SU-DHL-6 (cell line): ENCODE results near the gene AFAP1.

ENCODE experiments used
- H2AFZ ChIP-seq: fragments of 200-600 bp; sonication (generic); 2 replicates; pipeline ENCODE4 v1.6.1; 2014; ENCODE audit warnings: low read depth, mild to moderate bottlenecking, moderate library complexity, mixed read lengths, antibody characterized with exemption, low read length; ENCODE audit not compliant: severe bottlenecking
- H3F3A ChIP-seq: fragments of 200-600 bp; shearing (Covaris generic); 2 replicates; pipeline ENCODE4 v1.6.0; 2016; ENCODE audit warnings: antibody characterized with exemption, mild to moderate bottlenecking; ENCODE audit not compliant: insufficient read depth
- H3K27ac ChIP-seq: fragments of 200-600 bp; sonication (generic); 2 replicates; pipeline ENCODE4 v1.5.1; 2016; ENCODE audit warnings: low read depth, mild to moderate bottlenecking, low read length, moderate library complexity, mixed read lengths
- H3K27me3 ChIP-seq: fragments of 200-600 bp; sonication (generic), shearing (Covaris generic); 2 replicates; pipeline ENCODE4 v1.6.0; 2014; ENCODE audit warnings: mild to moderate bottlenecking, low read length
- H3K36me3 ChIP-seq: fragments of 200-600 bp; sonication (generic); 2 replicates; pipeline ENCODE4 v1.6.1; 2014; ENCODE audit warnings: mild to moderate bottlenecking, low read length, mixed read lengths
- H3K4me2 ChIP-seq: fragments of 300-600, 200-600 bp; shearing (Covaris generic), sonication (generic); 2 replicates; pipeline ENCODE4 v1.6.0; 2014; ENCODE audit warnings: low read length, low read depth, mild to moderate bottlenecking; ENCODE audit not compliant: poor library complexity, severe bottlenecking
- H3K4me3 ChIP-seq: fragments of 200-600 bp; sonication (generic); 2 replicates; pipeline ENCODE4 v1.5.1; 2014; ENCODE audit warnings: antibody characterized with exemption, low read length, mild to moderate bottlenecking, mixed read lengths; ENCODE audit not compliant: insufficient read depth, poor library complexity, severe bottlenecking
- H3K79me2 ChIP-seq: fragments of 200-600 bp; sonication (generic); 2 replicates; pipeline ENCODE4 v1.6.1; 2014; ENCODE audit warnings: mild to moderate bottlenecking, low read length, moderate library complexity; ENCODE audit not compliant: insufficient read depth
- H3K9ac ChIP-seq: fragments of 200-600 bp; sonication (generic); 2 replicates; pipeline ENCODE4 v1.7.0; 2014; ENCODE audit warnings: mild to moderate bottlenecking, low read length
- H3K9me2 ChIP-seq: fragments of 200-600 bp; sonication (generic); replicated peaks from 2 replicates; pipeline ENCODE4 v1.6.1; 2014; ENCODE audit warnings: low read length; ENCODE audit not compliant: insufficient read depth
- H3K9me3 ChIP-seq: fragments of 200-600 bp; sonication (generic); 2 replicates; pipeline ENCODE4 v1.6.1; 2014; ENCODE audit warnings: low read length, mixed read lengths; ENCODE audit not compliant: insufficient read depth
- H4K20me1 ChIP-seq: fragments of 200-600 bp; sonication (generic); 2 replicates; pipeline ENCODE4 v1.6.1; 2014; ENCODE audit warnings: low read depth, mild to moderate bottlenecking, antibody characterized with exemption, low read length, moderate library complexity, mixed read lengths
- EZH2phosphoT487 ChIP-seq: fragments of 200-600 bp; sonication (generic), shearing (Covaris generic); conservative IDR thresholded peaks from 2 replicates; pipeline ENCODE4 v1.6.1; 2018; ENCODE audit warnings: mild to moderate bottlenecking, antibody characterized with exemption, low read length, moderate library complexity, mixed read lengths
- TF ChIP-seq, protein P1 (sequence below): fragments of 200-600 bp; sonication (generic); IDR thresholded peaks from one replicate; pipeline ENCODE4 v1.5.1; 2017; ENCODE audit warnings: antibody characterized with exemption, mild to moderate bottlenecking, low read length, moderate library complexity; ENCODE audit not compliant: insufficient read depth, poor library complexity, severe bottlenecking

Gene AFAP1

DNA sequence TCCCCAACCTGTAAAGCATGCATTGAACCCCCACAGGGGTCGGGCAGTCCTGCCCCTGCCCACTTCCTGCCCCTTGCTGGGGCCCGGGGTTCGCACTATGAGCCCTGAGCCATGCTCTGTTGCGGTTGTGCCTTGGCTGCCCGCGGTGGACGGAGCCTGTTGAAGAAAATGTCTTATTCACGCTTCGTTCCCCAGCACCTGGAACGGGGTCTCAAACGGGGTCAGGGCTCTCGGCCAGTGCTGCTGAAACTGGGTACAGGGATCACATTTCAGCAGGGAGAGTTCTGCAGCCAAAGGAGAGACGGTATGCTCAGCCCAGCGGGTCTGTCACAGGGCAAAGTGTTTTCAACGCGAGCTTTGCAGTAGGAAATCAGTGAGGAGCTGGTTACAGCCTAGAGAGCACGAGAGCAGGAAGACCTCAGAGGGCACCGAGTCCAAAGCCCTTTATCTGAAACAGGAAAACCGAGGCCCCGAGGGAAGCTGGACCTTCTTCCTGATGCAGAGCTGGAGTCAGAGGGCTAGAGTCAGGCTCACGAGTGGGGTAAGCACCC, 46.3 kb upstream of the AFAP1 start:
- Histone ChIP-seq H3K27ac (no peak overlapping the region), H3K4me2 (no peak overlapping the region), H2AFZ (no peak overlapping the region), H3K27me3 (no peaks in the 10 kb centered on the region), H3K4me3 (no peak overlapping the region), H3K36me3 (no peaks in the 10 kb centered on the region), H3K79me2 (no peaks in the 10 kb centered on the region), H3F3A (no peaks in the 10 kb centered on the region), H3K9ac (no peak overlapping the region), H3K9me2 (no peaks in the 10 kb centered on the region), H3K9me3 (no peaks in the 10 kb centered on the region), H4K20me1 (no peaks in the 10 kb centered on the region)
- TF ChIP-seq, protein P1, sequence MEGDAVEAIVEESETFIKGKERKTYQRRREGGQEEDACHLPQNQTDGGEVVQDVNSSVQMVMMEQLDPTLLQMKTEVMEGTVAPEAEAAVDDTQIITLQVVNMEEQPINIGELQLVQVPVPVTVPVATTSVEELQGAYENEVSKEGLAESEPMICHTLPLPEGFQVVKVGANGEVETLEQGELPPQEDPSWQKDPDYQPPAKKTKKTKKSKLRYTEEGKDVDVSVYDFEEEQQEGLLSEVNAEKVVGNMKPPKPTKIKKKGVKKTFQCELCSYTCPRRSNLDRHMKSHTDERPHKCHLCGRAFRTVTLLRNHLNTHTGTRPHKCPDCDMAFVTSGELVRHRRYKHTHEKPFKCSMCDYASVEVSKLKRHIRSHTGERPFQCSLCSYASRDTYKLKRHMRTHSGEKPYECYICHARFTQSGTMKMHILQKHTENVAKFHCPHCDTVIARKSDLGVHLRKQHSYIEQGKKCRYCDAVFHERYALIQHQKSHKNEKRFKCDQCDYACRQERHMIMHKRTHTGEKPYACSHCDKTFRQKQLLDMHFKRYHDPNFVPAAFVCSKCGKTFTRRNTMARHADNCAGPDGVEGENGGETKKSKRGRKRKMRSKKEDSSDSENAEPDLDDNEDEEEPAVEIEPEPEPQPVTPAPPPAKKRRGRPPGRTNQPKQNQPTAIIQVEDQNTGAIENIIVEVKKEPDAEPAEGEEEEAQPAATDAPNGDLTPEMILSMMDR, result no peak
- no peak for TF ChIP-seq EZH2phosphoT487

DNA sequence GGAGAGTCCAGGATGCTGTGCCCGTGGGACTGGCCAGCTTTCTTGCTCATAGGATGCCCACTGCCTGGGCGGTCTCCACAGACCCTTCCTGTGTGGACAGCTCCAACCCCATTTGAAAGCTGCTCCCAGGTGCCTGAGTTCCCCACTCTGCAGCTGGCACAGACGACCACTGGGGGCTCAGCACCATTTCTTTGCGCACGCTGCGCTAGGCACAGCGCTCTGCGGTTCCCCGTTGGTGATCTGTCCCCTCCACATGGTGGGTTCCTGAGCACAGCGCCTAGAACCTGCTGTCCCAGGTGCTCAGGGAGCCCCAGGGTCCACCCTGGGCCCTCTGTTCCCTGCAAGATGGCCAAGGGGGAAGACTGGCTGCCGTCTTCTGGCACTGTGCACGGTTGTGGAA, 45.4 kb upstream of the AFAP1 start:
- no peaks in the 10 kb centered on the region for H3K79me2 ChIP-seq
- H3K4me2 ChIP-seq, result no peak overlapping the region
- H3K9ac ChIP-seq, result no peak overlapping the region
- no peak overlapping the region for H3K4me3 ChIP-seq
- H3K27me3 ChIP-seq, result no peaks in the 10 kb centered on the region
- no peaks in the 10 kb centered on the region for H4K20me1 ChIP-seq
- H3K9me2 ChIP-seq, result no peaks in the 10 kb centered on the region
- H3K9me3 ChIP-seq, result no peaks in the 10 kb centered on the region
- H3K27ac ChIP-seq, result no peak overlapping the region
- no peaks in the 10 kb centered on the region for H3K36me3 ChIP-seq
- no peaks in the 10 kb centered on the region for H3F3A ChIP-seq
- no peak overlapping the region for H2AFZ ChIP-seq
- TF ChIP-seq, protein P1, result no peak
- TF ChIP-seq EZH2phosphoT487, result no peak

DNA sequence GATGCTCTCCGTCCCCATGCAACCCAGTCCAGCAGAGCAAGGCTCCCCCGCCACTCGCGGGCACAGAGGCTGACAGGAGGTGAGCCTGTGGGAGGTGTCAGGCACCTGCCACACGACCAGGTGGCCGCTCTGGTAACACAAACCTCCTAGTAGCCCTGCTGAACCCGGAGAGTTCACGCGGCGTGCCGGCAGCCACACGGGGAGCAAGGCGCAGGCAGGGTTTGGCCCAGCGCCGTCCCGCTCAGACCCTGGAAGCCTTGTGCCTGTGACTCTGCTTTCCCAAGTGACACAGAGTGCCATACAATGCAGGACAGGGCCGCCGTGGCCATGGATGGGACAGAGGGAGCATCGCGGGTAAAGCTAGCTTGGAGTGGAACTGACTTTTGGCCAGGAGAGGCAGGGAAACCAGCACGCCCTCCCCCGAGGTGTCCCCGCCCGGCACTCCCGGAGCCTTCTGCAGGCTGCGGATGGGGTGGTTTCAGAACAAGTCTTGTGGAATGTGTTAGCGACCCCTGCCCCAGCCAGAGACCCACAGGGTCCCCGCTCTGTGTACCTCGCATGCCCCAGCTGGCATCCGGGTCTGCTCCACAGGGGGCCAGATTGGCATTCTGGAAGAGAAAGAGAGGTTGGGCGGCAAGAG, 44.7 kb upstream of the AFAP1 start:
- no peaks in the 10 kb centered on the region for H3K9me3 ChIP-seq
- no peaks in the 10 kb centered on the region for H3K36me3 ChIP-seq
- no peak overlapping the region for H3K9ac ChIP-seq
- H3K79me2 ChIP-seq, result no peaks in the 10 kb centered on the region
- H3K27ac ChIP-seq, result no peak overlapping the region
- H2AFZ ChIP-seq, result no peak overlapping the region
- H3F3A ChIP-seq, result no peaks in the 10 kb centered on the region
- H3K4me3 ChIP-seq, result no peak overlapping the region
- TF ChIP-seq, protein P1, result no peak
- TF ChIP-seq EZH2phosphoT487, result no peak
- H4K20me1 ChIP-seq, result no peaks in the 10 kb centered on the region
- no peaks in the 10 kb centered on the region for H3K9me2 ChIP-seq
- no peaks in the 10 kb centered on the region for H3K27me3 ChIP-seq
- H3K4me2 ChIP-seq, result no peak overlapping the region
